ENCODE measurements around the gene JPH3. TPM values are rescaled to one million over a fixed set of nuclear protein-coding genes. Genes with fewer than 3 reads are reported as not detected.

JPH3 gene
- total RNA-seq, 4 donors from 2014 or later, result 0.39 TPM; not detected in 3

DNA sequence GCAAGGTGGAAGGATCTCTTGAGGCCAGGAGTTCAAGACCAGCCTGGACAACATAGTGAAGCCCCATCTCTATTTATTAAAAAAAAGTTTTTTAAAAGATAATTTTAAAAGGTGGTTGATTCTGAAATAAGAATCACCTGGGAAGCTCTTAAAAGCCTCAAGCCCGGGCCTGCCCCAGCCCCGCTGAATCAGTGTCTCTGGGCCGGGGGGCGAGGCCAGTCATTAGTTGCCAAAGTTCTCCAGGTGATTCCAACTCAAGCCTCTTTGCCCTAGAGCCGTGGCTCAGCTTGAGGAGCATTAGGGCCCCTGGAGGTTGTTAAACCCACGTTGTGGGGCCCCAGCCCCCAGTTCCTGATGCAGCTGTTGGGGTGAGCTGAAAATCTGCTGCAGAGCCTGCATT, 24.6 kb downstream of the JPH3 start:
- DNase-seq (ENCODE audit: low spot score in 2 of 2), result no peak
- H3K27me3 ChIP-seq, result peaks cover 0 to 20% of the 10 kb centered on the region in 2 donors
- no peak for TF ChIP-seq EP300 (IDR thresholded peaks at IDR 0.05)
- TF ChIP-seq, protein P1, sequence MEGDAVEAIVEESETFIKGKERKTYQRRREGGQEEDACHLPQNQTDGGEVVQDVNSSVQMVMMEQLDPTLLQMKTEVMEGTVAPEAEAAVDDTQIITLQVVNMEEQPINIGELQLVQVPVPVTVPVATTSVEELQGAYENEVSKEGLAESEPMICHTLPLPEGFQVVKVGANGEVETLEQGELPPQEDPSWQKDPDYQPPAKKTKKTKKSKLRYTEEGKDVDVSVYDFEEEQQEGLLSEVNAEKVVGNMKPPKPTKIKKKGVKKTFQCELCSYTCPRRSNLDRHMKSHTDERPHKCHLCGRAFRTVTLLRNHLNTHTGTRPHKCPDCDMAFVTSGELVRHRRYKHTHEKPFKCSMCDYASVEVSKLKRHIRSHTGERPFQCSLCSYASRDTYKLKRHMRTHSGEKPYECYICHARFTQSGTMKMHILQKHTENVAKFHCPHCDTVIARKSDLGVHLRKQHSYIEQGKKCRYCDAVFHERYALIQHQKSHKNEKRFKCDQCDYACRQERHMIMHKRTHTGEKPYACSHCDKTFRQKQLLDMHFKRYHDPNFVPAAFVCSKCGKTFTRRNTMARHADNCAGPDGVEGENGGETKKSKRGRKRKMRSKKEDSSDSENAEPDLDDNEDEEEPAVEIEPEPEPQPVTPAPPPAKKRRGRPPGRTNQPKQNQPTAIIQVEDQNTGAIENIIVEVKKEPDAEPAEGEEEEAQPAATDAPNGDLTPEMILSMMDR (IDR thresholded peaks at IDR 0.05), result no peak
- TF ChIP-seq POLR2A (IDR thresholded peaks at IDR 0.05), result no peak

DNA sequence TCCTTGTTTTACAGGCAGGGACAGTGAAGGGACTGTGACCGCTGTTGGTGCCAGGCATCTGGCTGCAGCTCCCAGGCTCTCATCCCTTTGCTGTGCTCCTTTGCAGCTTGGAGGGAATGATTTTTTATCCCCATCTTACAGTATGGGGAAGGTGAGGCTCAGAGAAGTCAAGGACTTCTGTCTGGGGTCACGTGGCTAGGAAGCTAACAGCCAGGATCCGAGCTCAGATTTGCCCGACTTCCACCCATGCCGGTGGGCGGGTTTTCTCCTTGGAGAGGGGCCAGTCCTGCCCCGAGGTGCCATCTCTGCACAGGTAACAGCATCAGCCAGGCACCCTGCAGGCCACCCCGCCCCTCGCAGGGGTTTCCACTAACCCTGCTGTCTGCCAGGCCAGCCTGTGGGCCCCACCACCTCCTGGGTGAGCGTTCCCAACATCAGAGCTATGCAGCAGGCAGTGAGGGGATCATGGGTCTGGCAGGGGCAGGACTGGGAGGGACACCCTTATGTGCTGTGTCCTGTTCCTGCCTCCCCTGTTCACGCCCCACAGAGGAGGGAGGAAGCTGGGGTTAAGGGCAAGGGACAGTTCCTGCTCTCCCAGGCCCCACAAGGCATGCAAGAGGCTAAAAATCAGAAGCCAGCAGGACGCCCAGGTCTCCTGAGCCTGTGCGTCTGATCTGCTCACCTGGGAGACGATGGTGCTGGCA, 25.4 kb downstream of the JPH3 start:
- Histone ChIP-seq H3K4me1 (no peaks in the 10 kb centered on the region), H3K9me3 (peaks cover 0 to 25% (median 0%) of the 10 kb centered on the region in 4 donors), H3K27me3 (peaks cover 0 to 20% of the 10 kb centered on the region in 2 donors), H3K4me3 (no peak overlapping the region), H3K36me3 (no peaks in the 10 kb centered on the region), H3K27ac (no peak overlapping the region)
- WGBS, 2 donors, result 67 to 70% methylated on average over 10 to 13 of the region's 14 CpGs
- no peak for DNase-seq (ENCODE audit: low spot score in 2 of 2)
- no peak for TF ChIP-seq EP300 (IDR thresholded peaks at IDR 0.05)

More for the DNA sequence above, 24.6 kb downstream of the JPH3 start:
- WGBS, 2 donors, result 67 to 68% methylated on average over 6 of the region's 6 CpGs
- Histone ChIP-seq H3K36me3 (no peaks in the 10 kb centered on the region), H3K4me1 (no peaks in the 10 kb centered on the region), H3K4me3 (no peak overlapping the region), H3K9me3 (peaks cover 0 to 25% (median 0%) of the 10 kb centered on the region in 4 donors), H3K27ac (no peak overlapping the region)

DNA sequence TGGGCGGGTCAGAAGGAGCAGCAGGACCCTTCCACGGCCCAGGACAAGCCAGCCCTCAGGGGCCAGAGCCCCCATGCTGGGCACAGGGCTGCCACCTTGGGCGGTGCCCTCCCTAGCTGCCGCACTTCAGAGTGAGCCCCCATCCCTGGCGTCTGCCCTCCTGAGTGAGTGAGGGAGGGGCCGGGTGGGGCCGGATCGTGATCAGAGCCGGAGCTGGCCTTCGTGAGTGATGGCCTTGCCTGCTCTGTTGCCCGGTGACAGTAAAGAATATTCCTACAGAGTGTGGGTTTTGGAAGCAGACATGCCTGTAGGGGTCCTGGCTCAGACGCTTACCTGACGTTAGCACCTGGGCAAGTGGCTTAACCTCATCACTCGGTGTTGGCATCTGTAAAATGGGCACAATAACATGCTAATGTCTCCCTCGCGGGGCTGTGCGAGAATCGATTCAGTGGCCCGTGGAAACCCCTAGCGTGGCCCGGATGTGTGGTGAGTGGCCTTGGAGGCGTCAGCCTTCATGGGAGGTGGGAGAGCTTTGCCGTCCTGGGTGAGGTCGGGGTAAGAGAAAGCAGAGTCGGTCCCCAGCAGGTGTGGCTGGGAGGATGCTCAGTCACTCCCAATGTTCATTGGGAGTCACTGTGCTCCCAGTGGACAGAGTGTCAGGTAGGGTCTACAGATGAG, 26.1 kb downstream of the JPH3 start:
- peaks cover 0 to 20% of the 10 kb centered on the region in 2 donors for H3K27me3 ChIP-seq
- 81 to 82% methylated on average over 25 of the region's 25 CpGs for WGBS, 2 donors

GRCh38 chr16:87628940-87629339, 26.6 kb downstream of the JPH3 start:
- TF ChIP-seq EP300 (IDR thresholded peaks at IDR 0.05) (no peak), POLR2A (IDR thresholded peaks at IDR 0.05) (no peak)
- TF ChIP-seq, protein P1 (IDR thresholded peaks at IDR 0.05), result no peak
- no peaks in the 10 kb centered on the region for H3K4me1 ChIP-seq
- H3K36me3 ChIP-seq, result no peaks in the 10 kb centered on the region
- H3K4me3 ChIP-seq, result no peak overlapping the region
- peaks cover 0 to 25% (median 0%) of the 10 kb centered on the region in 4 donors for H3K9me3 ChIP-seq
- peaks cover 0 to 23% of the 10 kb centered on the region in 2 donors for H3K27me3 ChIP-seq
- no peak overlapping the region for H3K27ac ChIP-seq
- no peak for DNase-seq (ENCODE audit: low spot score in 2 of 2)
- 56 to 68% methylated on average over 6 to 7 of the region's 7 CpGs for WGBS, 2 donors

More for the DNA sequence above, 26.1 kb downstream of the JPH3 start:
- no peak overlapping the region for H3K27ac ChIP-seq
- peaks cover 0 to 25% (median 0%) of the 10 kb centered on the region in 4 donors for H3K9me3 ChIP-seq
- no peak overlapping the region for H3K4me3 ChIP-seq
- no peak for TF ChIP-seq EP300 (IDR thresholded peaks at IDR 0.05)
- TF ChIP-seq, protein P1 (IDR thresholded peaks at IDR 0.05), result no peak
- TF ChIP-seq POLR2A (IDR thresholded peaks at IDR 0.05), result no peak
- no peak for DNase-seq (ENCODE audit: low spot score in 2 of 2)
- no peaks in the 10 kb centered on the region for H3K36me3 ChIP-seq
- H3K4me1 ChIP-seq, result no peaks in the 10 kb centered on the region

DNA sequence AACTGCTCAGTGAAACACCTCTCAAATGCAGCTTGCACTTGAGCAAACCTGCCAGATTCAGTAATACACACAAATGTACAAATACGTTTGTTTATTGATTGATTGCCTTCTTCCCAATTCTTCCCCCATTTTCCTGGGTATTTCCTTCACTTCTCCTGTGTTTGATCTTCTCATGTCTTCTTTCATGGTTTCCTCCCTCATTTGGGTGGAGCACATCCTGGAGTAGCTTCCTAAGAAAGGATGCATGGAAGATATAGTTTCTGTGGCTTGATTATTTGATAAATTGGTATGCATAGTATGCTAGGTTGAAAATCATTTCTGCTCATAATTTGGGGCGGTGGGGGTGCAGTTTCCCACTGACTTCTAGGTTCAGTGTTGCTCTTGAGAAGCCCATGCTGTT, 28.8 kb downstream of the JPH3 start:
- DNase-seq (ENCODE audit: low spot score in 2 of 2), result no peak
- H3K27me3 ChIP-seq, result peaks cover 0 to 40% of the 10 kb centered on the region in 2 donors
- H3K4me3 ChIP-seq, result no peak overlapping the region
- no peak overlapping the region for H3K27ac ChIP-seq
- no peak for TF ChIP-seq POLR2A (IDR thresholded peaks at IDR 0.05)
- TF ChIP-seq, protein P1 (IDR thresholded peaks at IDR 0.05), result no peak
- peaks cover 0 to 25% (median 0%) of the 10 kb centered on the region in 4 donors for H3K9me3 ChIP-seq
- peaks cover 0 to 10% (median 2%) of the 10 kb centered on the region in 4 donors for H3K4me1 ChIP-seq
- H3K36me3 ChIP-seq, result no peaks in the 10 kb centered on the region
- 73 to 88% methylated on average over 2 of the region's 2 CpGs for WGBS, 2 donors

Data from tibial nerve (tissue), 4 donors.